GM23338 (cell line): Measurements from ENCODE around the gene ELOVL6. TPM values are rescaled to one million over a fixed set of nuclear protein-coding genes. Genes with fewer than 3 reads are reported as not detected.

ENCODE experiments used
- ATAC-seq: fragments of 200-7000 bp; cut with Tn5 transposase; 3 replicates; pipeline ENCODE4 v1.9.1; 2020
- DNase-seq: peaks from one replicate; pipeline ENCODE4 v3.0.0-alpha.2; 2015; ENCODE audit warnings: low spot score
- H2AFZ ChIP-seq: fragments of 200-600 bp; sonication (generic); 2 replicates; pipeline ENCODE4 v1.8.0; 2016; ENCODE audit warnings: antibody characterized with exemption, mild to moderate bottlenecking, moderate library complexity
- H3F3A ChIP-seq: fragments of 200-600 bp; sonication (generic); replicated peaks from 2 replicates; pipeline ENCODE4 v1.8.0; 2017; ENCODE audit warnings: antibody characterized with exemption, mixed run types, low read depth
- H3K27ac ChIP-seq: fragments of 200-600 bp; sonication (generic); 2 replicates; pipeline ENCODE4 v1.6.1; 2016; ENCODE audit warnings: low read depth
- H3K27me3 ChIP-seq: fragments of 200-600 bp; sonication (generic); 2 replicates; pipeline ENCODE4 v1.8.0; 2016; ENCODE audit warnings: mild to moderate bottlenecking, mixed run types, moderate library complexity; ENCODE audit not compliant: insufficient read depth
- H3K36me3 ChIP-seq: fragments of 200-600 bp; sonication (generic); 2 replicates; pipeline ENCODE4 v1.8.0; 2016; ENCODE audit warnings: mild to moderate bottlenecking; ENCODE audit not compliant: insufficient read depth
- H3K4me1 ChIP-seq: fragments of 200-600 bp; sonication (generic); 2 replicates; pipeline ENCODE4 v1.8.0; 2016; ENCODE audit warnings: mild to moderate bottlenecking, moderate library complexity; ENCODE audit not compliant: insufficient read depth
- H3K4me2 ChIP-seq: fragments of 200-600 bp; sonication (generic); 2 replicates; pipeline ENCODE4 v1.7.1; 2017; ENCODE audit warnings: mixed run types
- H3K4me3 ChIP-seq: fragments of 200-600 bp; sonication (generic); 2 replicates; pipeline ENCODE4 v1.6.1; 2016; ENCODE audit warnings: mixed run types
- H3K79me2 ChIP-seq: fragments of 200-600 bp; sonication (generic); replicated peaks from 2 replicates; pipeline ENCODE4 v1.8.0; 2017; ENCODE audit warnings: mild to moderate bottlenecking; ENCODE audit not compliant: insufficient read depth
- H3K9me2 ChIP-seq: fragments of 200-600 bp; sonication (generic); 2 replicates; pipeline ENCODE4 v1.8.0; 2017; ENCODE audit not compliant: insufficient read depth
- H4K20me1 ChIP-seq: fragments of 200-600 bp; sonication (generic); replicated peaks from 2 replicates; pipeline ENCODE4 v1.8.0; 2017; ENCODE audit warnings: mild to moderate bottlenecking; ENCODE audit not compliant: insufficient read depth
- H3K27ac Mint-ChIP-seq: 2 replicates; pipeline ENCODE4 v1.8.0; 2020; ENCODE audit warnings: inconsistent platforms, mild to moderate bottlenecking, moderate library complexity, mixed read lengths
- H3K27me3 Mint-ChIP-seq: 3 replicates; pipeline ENCODE4 v1.8.0; 2022; ENCODE audit warnings: low read depth, mild to moderate bottlenecking, moderate library complexity, mixed read lengths, inconsistent platforms; ENCODE audit not compliant: insufficient read depth, poor library complexity
- H3K36me3 Mint-ChIP-seq: 3 replicates; pipeline ENCODE4 v1.8.0; 2021; ENCODE audit warnings: low read depth, mild to moderate bottlenecking, inconsistent platforms, moderate library complexity, mixed read lengths
- H3K4me1 Mint-ChIP-seq: 3 replicates; pipeline ENCODE4 v1.8.0; 2020; ENCODE audit warnings: mild to moderate bottlenecking, inconsistent platforms, mixed read lengths
- H3K4me3 Mint-ChIP-seq: 3 replicates; pipeline ENCODE4 v1.8.0; 2021; ENCODE audit warnings: moderate library complexity, mild to moderate bottlenecking, inconsistent platforms, mixed read lengths
- H3K9me3 Mint-ChIP-seq: 3 replicates; pipeline ENCODE4 v1.8.0; 2020; ENCODE audit warnings: moderate library complexity, mild to moderate bottlenecking, inconsistent platforms, mixed read lengths
- JUNB ChIP-seq: IDR thresholded peaks from one replicate; pipeline ENCODE4 v1.6.1; 2016; ENCODE audit warnings: antibody characterized with exemption; ENCODE audit not compliant: unreplicated experiment
- NANOG ChIP-seq: IDR thresholded peaks from 2 replicates; pipeline ENCODE4 v1.6.1; 2016; ENCODE audit warnings: antibody characterized with exemption, borderline replicate concordance
- REST ChIP-seq: IDR thresholded peaks from one replicate; pipeline ENCODE4 v1.6.1; 2018; ENCODE audit warnings: antibody characterized with exemption; ENCODE audit not compliant: unreplicated experiment
- ZNF331 ChIP-seq: fragments of 250-450 bp; sonication (Bioruptor Pico); IDR thresholded peaks from 2 replicates; pipeline ENCODE4 v1.5.0; 2020; ENCODE audit warnings: low read depth, mild to moderate bottlenecking, moderate library complexity
- polyA plus RNA-seq: library from polyadenylated mRNA; unstranded; fragments of >200 nt; fragmentation: Nextera tagmentation; extraction: Ambion mirVana; gene quantifications from 2 replicates; pipeline ENCODE4 v1.2.1, GENCODE V29; 2016
- total RNA-seq: library from RNA; depleted of rRNA; stranded (reverse); fragments of >200 nt; shearing (Covaris generic); gene quantifications from 2 replicates; pipeline ENCODE4 v1.2.3, GENCODE V29; 2014
- TF ChIP-seq, protein P1 (sequence below), 2 experiments: fragments of 200-600 bp in 1 of 2; sonication (generic) in 1 of 2; conservative IDR thresholded peaks; 2 replicates each; pipeline versions ENCODE4 v1.5.1 to v1.6.1; 2016 to 2017; ENCODE audit warnings: antibody characterized with exemption in 2 of 2, low read depth in 2 of 2, mild to moderate bottlenecking in 2 of 2, moderate library complexity in 1 of 2
- TF ChIP-seq, protein P2 (sequence below): fragments of 250-450 bp; sonication (Bioruptor Pico); IDR thresholded peaks from 2 replicates; pipeline ENCODE4 v1.5.0; 2020; ENCODE audit warnings: mild to moderate bottlenecking, moderate library complexity

The ELOVL6 gene
- total and polyA plus RNA-seq, 2 experiments from 2014 or later = 82.7 to 89.5 TPM

DNA sequence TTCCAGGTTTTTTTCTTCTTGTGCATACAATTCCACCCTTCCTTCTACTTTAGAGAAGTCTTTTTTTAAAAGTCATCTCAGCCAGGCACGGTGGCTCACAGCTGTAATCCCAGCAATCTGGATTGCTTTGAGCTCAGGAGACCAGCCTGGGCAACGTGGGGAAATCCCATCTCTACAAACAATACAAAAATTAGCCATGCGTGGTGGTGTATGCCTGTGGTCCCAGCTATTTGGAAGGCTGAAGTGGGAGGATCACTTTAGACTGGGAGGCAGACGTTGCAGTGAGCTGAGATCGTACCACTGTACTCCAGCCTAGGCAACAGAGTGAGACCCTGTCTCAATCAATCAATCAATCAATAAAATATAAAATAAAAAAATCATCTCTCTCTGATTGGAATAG lies 14.8 kb downstream of the ELOVL6 start:
- Mint-ChIP-seq H3K4me1 (peaks cover 36% of the 10 kb centered on the region), H3K4me3 (no peak overlapping the region), H3K27ac (peak overlapping the region; percentile 52), H3K9me3 (no peaks in the 10 kb centered on the region), H3K27me3 (peaks cover 4% of the 10 kb centered on the region), H3K36me3 (peaks cover 34% of the 10 kb centered on the region)
- H3K4me1 ChIP-seq = peaks cover 20% of the 10 kb centered on the region
- H3K4me2 ChIP-seq = no peak overlapping the region
- peaks cover 96% of the 10 kb centered on the region for H3K79me2 ChIP-seq
- H2AFZ ChIP-seq = no peak overlapping the region
- H3K9me2 ChIP-seq = no peaks in the 10 kb centered on the region
- no peak overlapping the region for H3K4me3 ChIP-seq
- no peak for DNase-seq
- H3K36me3 ChIP-seq = peaks cover 11% of the 10 kb centered on the region
- no peak for TF ChIP-seq REST
- TF ChIP-seq, protein P1, sequence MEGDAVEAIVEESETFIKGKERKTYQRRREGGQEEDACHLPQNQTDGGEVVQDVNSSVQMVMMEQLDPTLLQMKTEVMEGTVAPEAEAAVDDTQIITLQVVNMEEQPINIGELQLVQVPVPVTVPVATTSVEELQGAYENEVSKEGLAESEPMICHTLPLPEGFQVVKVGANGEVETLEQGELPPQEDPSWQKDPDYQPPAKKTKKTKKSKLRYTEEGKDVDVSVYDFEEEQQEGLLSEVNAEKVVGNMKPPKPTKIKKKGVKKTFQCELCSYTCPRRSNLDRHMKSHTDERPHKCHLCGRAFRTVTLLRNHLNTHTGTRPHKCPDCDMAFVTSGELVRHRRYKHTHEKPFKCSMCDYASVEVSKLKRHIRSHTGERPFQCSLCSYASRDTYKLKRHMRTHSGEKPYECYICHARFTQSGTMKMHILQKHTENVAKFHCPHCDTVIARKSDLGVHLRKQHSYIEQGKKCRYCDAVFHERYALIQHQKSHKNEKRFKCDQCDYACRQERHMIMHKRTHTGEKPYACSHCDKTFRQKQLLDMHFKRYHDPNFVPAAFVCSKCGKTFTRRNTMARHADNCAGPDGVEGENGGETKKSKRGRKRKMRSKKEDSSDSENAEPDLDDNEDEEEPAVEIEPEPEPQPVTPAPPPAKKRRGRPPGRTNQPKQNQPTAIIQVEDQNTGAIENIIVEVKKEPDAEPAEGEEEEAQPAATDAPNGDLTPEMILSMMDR (conservative IDR thresholded peaks at IDR 0.05; ENCODE audit: low read depth in 2 of 2) = no peak
- H4K20me1 ChIP-seq = peaks cover 39% of the 10 kb centered on the region
- peak; percentile 57 for ATAC-seq
- H3K27me3 ChIP-seq = no peaks in the 10 kb centered on the region
- H3F3A ChIP-seq = peaks cover 7% of the 10 kb centered on the region; the same call in 1 of the 2 replicates
- no peak overlapping the region for H3K27ac ChIP-seq

GRCh38 chr4:110183058-110183457 lies 15.4 kb downstream of the ELOVL6 start:
- Histone ChIP-seq H3K79me2 (peaks cover 96% of the 10 kb centered on the region), H4K20me1 (peaks cover 35% of the 10 kb centered on the region), H3K4me2 (no peak overlapping the region), H3K27ac (no peak overlapping the region), H3K4me3 (no peak overlapping the region), H3K36me3 (peaks cover 13% of the 10 kb centered on the region), H3K9me2 (no peaks in the 10 kb centered on the region), H3K27me3 (no peaks in the 10 kb centered on the region), H2AFZ (no peak overlapping the region), H3K4me1 (peaks cover 20% of the 10 kb centered on the region), H3F3A (peaks cover 7% of the 10 kb centered on the region; the same call in 1 of the 2 replicates)
- no peak for DNase-seq
- no peak overlapping the region for H3K4me3 Mint-ChIP-seq
- no peak for ATAC-seq
- H3K4me1 Mint-ChIP-seq = peaks cover 35% of the 10 kb centered on the region
- H3K9me3 Mint-ChIP-seq = no peaks in the 10 kb centered on the region
- peaks cover 4% of the 10 kb centered on the region for H3K27me3 Mint-ChIP-seq
- peak overlapping the region; percentile 52; the same call in 1 of the 2 replicates for H3K27ac Mint-ChIP-seq
- H3K36me3 Mint-ChIP-seq = peaks cover 40% of the 10 kb centered on the region
- TF ChIP-seq JUNB (no peak), NANOG (no peak), REST (no peak), ZNF331 (CRISPR knock-in tag) (no peak)
- TF ChIP-seq, protein P2, sequence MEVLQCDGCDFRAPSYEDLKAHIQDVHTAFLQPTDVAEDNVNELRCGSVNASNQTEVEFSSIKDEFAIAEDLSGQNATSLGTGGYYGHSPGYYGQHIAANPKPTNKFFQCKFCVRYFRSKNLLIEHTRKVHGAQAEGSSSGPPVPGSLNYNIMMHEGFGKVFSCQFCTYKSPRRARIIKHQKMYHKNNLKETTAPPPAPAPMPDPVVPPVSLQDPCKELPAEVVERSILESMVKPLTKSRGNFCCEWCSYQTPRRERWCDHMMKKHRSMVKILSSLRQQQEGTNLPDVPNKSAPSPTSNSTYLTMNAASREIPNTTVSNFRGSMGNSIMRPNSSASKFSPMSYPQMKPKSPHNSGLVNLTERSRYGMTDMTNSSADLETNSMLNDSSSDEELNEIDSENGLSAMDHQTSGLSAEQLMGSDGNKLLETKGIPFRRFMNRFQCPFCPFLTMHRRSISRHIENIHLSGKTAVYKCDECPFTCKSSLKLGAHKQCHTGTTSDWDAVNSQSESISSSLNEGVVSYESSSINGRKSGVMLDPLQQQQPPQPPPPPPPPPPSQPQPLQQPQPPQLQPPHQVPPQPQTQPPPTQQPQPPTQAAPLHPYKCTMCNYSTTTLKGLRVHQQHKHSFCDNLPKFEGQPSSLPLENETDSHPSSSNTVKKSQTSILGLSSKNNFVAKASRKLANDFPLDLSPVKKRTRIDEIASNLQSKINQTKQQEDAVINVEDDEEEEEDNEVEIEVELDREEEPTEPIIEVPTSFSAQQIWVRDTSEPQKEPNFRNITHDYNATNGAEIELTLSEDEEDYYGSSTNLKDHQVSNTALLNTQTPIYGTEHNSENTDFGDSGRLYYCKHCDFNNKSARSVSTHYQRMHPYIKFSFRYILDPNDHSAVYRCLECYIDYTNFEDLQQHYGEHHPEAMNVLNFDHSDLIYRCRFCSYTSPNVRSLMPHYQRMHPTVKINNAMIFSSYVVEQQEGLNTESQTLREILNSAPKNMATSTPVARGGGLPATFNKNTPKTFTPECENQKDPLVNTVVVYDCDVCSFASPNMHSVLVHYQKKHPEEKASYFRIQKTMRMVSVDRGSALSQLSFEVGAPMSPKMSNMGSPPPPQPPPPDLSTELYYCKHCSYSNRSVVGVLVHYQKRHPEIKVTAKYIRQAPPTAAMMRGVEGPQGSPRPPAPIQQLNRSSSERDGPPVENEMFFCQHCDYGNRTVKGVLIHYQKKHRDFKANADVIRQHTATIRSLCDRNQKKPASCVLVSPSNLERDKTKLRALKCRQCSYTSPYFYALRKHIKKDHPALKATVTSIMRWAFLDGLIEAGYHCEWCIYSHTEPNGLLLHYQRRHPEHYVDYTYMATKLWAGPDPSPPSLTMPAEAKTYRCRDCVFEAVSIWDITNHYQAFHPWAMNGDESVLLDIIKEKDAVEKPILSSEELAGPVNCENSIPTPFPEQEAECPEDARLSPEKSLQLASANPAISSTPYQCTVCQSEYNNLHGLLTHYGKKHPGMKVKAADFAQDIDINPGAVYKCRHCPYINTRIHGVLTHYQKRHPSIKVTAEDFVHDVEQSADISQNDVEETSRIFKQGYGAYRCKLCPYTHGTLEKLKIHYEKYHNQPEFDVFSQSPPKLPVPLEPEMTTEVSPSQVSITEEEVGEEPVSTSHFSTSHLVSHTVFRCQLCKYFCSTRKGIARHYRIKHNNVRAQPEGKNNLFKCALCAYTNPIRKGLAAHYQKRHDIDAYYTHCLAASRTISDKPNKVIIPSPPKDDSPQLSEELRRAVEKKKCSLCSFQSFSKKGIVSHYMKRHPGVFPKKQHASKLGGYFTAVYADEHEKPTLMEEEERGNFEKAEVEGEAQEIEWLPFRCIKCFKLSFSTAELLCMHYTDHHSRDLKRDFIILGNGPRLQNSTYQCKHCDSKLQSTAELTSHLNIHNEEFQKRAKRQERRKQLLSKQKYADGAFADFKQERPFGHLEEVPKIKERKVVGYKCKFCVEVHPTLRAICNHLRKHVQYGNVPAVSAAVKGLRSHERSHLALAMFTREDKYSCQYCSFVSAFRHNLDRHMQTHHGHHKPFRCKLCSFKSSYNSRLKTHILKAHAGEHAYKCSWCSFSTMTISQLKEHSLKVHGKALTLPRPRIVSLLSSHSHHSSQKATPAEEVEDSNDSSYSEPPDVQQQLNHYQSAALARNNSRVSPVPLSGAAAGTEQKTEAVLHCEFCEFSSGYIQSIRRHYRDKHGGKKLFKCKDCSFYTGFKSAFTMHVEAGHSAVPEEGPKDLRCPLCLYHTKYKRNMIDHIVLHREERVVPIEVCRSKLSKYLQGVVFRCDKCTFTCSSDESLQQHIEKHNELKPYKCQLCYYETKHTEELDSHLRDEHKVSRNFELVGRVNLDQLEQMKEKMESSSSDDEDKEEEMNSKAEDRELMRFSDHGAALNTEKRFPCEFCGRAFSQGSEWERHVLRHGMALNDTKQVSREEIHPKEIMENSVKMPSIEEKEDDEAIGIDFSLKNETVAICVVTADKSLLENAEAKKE (CRISPR knock-in tag) = no peak
